GM18499 (cell line): Measurements from ENCODE around the gene SAP30.
A peak's percentile ranks its signal among the peaks of the same experiment; 100 is the strongest.

ENCODE experiments used
- ATAC-seq: cut with Tn5 transposase; IDR thresholded peaks from one replicate; pipeline ENCODE4 v1.9.1; 2021; ENCODE audit warnings: moderate number of reproducible peaks; ENCODE audit not compliant: insufficient read depth, unreplicated experiment

Gene SAP30, protein sequence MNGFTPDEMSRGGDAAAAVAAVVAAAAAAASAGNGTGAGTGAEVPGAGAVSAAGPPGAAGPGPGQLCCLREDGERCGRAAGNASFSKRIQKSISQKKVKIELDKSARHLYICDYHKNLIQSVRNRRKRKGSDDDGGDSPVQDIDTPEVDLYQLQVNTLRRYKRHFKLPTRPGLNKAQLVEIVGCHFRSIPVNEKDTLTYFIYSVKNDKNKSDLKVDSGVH

DNA sequence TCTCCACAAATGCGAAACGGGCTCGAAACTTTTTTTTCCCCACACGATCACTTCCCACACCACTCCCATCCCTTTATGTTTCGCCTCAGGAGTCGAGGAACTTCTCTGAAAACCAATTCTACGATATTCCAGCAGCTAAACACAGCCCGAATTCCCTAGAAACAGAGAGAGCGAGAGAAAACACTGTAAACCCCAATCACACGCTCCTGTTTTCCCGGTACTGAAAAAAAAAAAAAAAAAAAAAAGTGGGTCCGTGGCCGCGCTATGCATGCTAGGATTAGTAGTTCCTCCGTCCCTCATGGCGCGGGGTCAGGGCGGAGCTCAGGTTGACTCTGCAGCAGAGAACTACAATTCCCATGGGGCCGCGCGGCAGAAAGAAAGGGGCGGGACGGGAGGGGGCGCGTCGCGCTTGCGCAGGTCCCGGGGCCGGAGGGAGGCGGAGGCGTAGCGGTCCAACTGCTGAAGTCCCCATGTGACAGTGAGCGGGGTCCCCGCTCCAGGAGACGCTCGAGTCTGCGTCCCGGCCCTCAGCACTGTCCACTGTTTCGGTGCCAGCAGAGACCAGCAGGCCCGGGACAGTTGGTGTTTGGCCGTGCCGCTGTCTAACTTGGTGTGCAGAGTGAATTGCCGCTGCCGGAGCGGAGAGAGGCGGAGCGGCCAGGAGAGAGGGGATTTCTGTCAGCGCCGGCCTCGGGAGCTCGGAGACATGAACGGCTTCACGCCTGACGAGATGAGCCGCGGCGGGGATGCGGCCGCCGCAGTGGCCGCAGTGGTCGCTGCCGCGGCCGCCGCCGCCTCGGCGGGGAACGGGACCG is at the start of gene SAP30:
TSS of gene SAP30 (plus strand) at position 478 of the 815 bp plus-strand sequence. CDS start at position 707, 229 bp downstream.
- peak; percentile 45 for ATAC-seq

DNA sequence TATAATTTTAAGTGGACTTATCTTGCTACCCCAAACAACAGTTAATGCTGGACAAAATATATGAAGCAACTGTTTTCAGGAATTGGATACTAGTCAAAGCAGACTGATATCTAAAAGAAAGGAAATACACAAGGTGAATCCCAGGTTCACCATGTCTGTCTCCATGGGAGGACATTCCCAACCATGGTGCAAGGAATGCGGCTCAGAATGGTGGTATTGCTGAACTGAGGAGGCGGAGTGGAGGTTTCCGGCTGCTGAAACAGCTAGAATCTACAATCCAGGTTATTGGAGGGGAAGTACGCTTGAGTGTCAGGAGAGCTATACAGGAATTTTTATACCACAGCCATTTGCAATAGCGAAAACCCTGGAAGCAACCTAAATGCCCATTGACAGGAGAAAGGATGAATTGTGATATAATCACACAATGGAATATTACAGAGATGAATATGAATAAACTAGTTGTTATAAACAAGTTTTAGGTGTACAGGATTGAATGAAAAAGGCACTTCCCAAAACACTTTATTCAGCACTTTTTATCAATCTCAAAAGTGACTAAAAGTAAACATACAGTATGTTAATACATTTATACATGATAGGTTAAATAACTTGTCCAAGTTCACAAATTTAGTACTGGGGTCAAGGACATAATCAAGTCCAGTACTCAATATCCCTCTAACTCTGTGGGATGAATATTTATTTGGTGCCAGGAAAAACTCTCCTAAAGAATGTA is 45.6 kb upstream of the SAP30 start:
- no peak for ATAC-seq

DNA sequence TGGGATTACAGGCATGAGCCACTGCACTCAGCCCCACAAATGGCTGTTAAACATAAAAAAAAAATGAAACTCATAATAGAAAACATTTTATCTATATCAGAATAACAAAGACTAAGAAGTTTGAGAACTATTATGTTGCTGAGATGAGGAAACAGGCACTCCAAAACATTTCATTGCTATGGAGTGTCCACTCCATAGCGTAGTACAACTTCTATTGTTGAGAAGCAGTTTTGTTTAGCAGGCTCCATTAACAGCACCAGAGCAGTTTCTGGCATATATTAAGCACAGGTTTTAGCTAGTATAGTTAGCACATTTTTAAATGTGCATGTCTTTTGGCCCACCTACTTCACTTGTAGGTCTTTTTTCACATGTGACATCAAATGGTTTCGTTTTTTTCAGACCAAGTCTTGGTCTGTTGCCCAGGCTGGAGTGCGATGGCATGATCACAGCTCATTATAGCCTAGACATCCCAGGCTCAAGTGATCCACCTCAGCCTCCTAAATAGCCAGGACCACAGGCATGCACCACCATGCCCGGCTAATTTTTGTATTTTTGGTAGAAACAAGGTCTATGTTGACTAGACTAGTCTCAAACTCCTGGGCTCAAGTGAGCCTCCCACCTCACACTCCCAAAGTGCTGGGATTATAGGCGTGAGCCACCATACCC is 42.4 kb upstream of the SAP30 start:
- ATAC-seq: no peak

DNA sequence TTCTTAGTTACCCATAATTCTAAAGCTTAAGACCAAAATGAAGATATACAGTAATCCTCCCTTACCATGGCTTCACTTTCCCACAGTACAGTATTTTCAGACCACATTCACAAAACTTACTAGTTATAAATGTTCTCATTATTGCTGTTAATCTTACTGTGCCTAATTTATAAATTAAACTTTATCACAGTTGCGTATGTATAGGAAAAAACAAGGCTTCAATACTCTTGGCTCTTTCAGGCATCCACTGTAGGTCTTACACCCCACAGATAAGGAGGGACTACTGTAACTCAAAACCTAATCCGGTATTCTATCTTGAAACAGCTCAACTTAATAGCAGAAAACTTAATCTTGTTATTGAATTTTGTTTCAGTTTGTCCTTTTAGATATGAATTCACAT is 40.2 kb upstream of the SAP30 start:
- ATAC-seq: no peak

DNA sequence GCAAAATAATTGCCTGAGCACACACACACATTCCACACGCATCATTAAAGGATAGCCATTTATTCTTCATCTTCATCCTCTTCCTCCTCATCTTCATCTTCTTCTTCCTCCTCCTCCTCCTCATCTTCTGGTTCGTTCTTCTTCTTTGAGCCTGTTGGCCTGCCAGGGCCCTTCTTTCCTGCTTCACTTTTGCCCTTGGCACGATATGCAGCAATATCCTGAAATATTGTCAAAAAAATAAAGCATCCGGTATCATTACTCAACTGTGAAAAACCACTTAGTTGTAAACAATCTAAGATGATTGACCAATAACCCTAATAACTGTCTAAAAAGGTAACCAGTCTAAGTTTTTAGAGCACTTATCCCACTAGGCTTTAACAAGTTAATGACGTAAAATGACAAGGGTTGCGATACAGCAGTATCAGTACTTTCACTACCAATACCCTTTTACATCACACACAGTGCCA is 38.7 kb upstream of the SAP30 start:
- no peak for ATAC-seq

DNA sequence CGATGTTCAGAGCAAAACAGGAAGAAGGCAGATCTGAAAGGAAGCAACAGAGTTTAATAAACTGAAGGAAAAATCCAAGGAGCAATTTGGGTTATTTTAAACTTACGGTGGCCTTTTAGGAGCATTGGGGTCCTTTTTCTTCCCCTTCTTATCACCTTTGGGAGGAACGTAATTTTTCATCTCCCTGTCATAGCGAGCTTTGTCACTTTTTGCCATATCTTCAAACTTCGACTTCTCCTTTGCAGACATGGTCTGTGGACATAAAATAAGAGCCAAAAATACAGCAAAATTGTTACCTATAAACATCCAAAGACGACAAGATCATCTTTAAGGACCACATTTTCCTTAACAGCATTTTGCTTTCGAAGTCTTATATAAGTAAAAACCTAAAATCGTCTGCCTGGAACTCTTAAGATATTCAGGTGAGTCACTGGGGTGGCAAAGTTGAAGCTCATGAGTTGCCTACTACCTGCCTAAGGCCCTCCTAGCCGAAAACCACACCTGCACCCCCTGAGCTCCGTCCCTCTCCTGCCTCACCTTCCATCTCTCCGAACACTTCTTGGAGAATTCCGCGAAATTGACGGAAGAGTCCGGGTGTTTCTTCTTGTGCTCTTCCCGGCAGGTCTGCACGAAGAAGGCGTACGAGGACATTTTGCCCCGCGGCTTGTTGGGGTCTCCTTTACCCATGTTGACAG is 37.6 kb upstream of the SAP30 start:
- ATAC-seq: no peak

DNA sequence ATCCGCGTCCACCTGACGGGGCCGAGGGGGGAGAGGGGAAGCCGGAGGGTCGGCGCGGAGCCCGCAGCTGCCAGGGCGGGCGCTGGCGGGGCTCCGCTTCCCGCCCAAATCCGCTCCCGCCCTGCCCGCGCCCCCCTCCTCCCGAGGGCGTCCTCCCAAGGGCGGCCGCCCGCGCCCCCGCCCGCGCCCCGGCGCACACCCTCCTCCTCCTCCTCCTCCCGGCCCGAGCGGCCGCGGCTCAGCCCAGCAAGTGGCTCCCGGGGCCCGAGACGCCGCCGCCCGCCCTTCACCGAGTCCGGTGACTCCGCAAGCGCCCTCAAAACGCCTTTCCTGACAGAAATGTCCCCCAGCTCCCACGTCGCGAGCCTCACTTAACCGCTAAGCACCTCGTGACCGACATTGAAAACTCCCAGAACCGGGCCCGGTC is 37.1 kb upstream of the SAP30 start:
- ATAC-seq: no peak

DNA sequence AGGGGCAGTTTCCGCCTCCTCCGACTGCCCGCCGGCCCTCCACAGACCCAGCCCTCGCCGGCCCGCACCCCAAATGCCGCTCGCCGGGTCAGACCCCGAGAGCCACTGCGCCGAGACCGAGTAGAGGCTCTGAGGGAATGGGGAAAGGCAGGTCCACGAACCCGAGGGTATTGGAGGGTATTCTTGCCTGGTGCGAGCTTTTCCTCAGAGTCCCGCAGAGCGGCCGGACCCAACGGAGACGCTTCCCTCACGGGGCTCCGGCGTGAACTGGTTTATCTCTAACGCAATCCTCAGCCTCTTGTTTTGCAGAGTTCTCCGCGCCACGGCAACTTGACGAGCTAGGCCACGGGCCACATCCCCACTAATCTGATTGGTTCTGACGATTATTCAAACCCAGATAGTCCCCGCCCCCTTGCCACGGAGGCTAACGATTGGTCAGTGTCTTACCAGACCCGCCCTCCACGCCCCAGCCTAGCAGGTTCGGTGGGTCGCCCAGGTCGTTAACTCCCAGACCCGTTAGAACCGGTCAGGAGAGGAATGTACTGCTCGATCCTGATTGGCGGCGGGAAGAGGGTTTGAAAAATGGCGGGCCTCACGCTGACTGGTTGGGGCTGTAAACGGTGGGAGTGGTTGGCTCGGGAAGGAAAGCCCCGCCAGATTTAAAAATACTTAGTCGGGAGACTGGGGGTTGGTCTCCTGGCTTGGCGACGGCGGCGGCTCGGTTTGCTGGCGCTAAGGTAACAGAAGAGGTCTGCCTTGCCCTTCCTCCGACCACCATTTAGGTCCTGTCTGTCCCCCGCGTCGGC is 36.5 kb upstream of the SAP30 start, which contains the start of gene HMGB2:
TSS of gene HMGB2 (minus strand) at position 274 of the 806 bp plus-strand sequence. CDS start 709 bp downstream, outside the sequence.
- peak; percentile 87 for ATAC-seq

DNA sequence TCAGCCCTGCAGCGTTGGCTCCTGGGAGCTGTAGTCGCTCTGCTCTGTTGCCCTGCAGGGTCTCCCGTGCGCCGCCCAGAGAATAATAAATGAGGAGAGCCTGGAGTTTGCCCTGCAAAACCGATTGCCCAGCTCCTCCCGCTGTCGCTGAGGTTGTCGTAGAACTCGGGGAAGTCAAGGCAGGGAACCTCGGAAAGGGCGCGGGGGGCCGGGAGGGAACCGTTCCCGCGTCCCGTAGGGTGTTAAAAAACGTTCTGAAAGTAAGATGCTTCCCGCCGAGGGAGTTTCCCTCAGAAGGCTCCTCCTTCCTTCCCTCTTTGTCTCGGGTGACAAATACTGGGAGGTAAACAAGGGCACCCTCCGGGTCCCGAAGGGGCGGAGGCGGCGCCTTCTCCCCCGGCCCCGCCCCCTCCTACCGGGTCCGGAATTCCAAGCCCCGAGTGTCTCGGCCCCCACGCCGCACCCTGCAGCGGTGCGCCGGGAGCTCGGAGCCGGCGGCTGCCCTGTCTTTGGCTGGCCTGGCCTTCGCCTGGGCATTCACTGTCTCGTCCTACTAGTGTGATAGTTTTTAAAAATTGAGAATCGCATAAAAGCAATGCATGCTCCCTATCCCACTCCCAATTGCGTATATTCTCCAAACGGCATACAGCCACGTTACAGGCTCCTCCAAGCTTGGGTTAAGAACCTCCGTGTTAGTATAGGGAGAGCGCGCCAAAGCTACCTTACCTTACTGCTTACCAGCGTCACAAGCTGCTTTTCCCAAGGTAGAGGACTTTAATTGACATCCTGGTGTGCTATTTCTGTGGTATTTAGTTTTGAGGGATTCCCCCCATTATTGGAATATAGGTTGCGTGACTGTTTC is 35.6 kb upstream of the SAP30 start:
- peak; percentile 20 for ATAC-seq

DNA sequence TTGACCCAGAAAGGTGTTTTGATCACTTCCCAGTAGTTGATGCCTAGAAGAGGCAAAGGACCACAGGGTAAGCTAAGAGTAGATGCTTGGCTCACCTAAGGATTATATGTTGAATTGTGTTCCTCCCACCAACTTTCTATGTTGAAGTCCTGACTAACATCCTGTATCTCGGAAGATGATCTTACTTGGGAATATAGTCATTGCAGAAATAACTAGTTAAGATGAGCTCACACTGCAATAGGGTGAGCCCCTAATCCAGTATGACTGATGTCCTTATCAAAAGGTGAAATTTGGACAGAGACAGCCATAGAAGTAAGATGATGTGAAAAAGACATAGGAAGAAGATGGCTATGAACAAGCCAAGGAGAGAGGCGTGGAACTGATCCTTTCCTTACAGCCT is 33.3 kb upstream of the SAP30 start:
- ATAC-seq: no peak

DNA sequence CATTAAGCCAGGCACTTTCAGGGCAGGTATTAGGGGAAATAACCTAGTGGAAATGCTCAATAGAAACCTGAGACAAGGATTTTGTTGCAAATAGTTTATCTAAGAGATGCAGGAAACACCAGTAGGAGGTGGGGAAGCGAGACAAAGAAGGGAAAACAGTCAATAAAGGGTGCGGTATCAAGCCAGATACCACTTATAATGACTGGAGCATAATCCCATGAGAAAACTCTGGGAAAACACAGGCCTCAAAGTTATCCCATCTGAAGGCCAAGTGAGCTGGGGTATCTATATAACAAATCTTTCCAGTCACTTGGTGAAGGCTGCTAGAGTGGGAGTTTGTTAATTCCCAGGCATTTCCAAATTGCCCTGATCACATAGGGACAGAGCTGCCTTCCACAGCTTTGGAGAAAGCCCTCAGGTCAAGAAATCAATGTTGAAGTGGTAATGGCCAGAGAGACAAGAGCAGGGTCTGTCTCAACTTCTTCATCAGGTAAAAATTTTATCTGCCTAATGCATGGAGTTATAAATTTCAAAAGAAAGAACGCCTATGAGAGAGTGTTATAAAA is 26.8 kb upstream of the SAP30 start:
- ATAC-seq: no peak

DNA sequence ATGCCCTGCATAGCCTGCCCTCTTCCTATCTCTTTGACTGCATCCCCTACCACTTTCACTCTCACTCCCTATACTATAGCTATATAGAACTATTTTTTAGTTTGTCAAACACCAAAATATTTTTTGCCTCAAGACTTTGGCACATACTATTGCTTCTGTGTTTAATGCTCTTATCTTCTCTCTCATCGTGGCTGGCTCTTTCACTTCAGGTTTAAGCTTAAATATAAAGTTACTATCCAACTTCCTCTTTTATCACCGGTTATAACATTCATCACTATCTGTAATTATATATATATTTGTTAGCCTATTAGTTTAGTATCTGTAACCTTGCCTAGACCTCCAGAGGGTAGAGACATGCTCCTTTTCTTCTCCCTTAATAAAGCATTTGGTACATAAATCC is 25.1 kb upstream of the SAP30 start:
- ATAC-seq: no peak

DNA sequence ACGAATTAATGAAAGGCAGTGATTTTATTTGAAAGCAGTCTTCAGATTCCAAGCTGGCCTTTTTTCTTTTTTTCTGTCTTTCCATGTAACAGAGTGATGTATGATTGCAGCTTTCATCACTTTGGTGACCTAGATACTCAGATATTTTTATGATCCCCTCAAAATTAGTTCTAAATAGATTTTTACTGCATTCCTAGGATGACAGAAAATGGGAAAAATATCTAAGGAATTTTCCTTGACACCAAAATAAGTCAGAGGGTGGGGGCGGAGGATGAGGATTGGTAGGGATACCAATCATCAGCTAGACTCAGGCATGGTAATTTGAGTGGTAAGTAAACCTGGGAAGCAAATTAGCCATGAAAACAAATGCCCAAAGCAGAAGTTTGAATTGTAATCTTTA is 24.7 kb upstream of the SAP30 start:
- no peak for ATAC-seq

DNA sequence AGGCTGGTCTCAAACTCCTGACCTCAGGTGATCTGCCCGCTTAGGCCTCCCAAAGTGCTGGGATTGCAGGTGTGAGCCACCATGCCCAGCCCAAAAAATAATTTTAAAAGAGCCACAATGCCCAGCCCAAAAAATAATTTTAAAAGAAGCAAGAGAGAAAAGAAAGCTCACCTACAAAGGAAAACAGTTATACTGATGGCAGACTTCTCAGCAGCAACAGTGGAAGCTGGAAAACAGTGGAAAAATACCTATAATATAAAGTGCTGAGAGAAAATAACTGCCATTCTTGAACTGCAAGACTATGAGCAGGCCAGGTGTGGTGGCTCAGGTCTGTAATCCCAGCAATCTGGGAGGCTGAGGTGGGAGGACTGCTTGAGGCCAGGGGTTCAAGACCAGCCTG is 23.3 kb upstream of the SAP30 start:
- ATAC-seq: no peak

DNA sequence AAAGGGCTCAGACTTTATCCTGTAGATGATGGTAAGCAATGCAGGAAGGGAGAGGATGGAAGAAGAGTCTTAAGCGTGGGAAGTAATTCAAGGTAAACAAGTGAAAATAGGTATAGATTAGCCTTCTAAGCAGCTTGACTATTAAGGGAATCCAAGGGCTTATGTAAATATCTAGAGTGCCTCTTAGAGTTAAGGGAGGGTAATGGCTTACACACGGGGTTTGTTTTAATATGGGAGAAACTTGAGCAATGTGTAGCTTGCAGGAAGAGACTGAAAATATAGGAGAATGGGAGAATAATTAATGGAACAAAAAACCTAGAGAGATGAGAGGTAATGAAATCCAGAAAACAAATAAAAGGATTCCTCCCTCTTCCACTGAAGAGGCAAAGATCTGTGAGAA is 12.8 kb upstream of the SAP30 start:
- ATAC-seq: no peak

DNA sequence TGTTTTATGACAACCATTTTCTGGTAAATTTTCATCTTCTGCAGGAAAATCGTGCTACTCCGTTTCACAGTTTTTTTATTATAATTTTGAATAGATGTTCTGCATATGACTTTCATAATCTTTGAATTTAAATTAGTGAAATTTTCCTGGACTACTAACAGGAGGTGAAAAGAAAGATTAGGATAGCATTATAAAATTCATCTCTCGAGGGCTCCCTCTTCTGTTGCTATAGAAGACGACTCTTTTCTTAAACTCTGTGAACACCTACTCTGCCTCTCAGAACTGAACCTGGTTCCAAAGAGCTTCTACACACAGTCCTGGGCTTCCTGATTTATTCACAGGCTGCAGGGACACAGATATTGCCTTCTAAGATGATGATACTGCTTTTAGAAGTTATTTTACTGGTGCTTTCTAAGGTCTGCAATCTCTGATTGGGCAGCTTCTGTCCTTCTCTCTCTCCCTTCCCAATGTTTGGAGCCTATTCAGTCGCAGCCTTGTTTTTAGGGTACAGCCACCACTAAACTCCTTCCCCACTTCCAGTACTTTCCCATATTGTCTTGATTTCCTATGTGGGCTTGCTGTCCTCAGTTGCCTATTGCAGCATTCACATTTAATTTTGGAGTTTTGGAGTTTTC is 10.1 kb upstream of the SAP30 start:
- ATAC-seq: no peak

DNA sequence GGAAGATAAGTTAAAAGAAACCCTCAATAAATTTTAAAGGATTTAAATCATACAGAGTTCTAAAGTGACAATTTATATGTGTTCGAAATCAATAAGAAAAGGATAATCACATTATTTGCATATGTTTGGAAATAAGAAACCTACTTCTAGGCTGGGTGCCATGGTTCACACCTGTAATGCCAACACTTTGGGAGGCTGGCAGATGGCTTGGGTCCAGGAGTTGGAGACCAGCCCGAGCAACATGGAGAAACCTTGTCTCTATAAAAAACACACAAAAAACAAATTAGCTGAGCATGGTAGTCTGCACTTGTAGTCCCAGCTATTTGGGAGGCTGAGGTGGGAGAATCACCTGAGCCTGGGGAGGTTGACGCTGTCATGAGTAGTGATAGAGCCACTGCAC is 8.1 kb upstream of the SAP30 start:
- no peak for ATAC-seq
